GM18873 (cell line): ENCODE results near the gene TSHZ2.

ENCODE experiments used
- ATAC-seq: cut with Tn5 transposase; IDR thresholded peaks from one replicate; pipeline ENCODE4 v1.9.1; 2021; ENCODE audit warnings: mild to moderate bottlenecking, moderate library complexity, moderate number of reproducible peaks; ENCODE audit not compliant: unreplicated experiment, low FRiP score

Gene TSHZ2

DNA sequence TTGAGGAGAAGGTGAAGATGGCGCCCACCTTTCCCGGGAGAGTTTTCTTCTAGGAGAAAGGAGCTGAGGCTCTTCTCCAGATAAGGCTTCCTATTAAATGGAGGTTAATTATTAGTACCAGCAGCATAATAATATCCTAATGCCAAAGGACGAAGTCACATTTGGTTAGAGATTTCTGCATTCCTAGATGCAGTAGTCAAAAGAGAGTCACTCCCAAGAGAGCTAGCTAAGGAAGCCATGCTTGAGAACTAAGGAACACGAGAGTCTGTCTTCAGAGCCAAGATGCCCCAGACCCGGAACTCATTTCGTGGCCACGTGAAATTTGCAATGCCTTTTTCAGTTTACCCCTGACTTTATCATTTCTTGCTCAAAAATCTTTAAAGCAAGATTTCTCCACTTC, 132.7 kb downstream of the TSHZ2 start:
- ATAC-seq, result no peak

DNA sequence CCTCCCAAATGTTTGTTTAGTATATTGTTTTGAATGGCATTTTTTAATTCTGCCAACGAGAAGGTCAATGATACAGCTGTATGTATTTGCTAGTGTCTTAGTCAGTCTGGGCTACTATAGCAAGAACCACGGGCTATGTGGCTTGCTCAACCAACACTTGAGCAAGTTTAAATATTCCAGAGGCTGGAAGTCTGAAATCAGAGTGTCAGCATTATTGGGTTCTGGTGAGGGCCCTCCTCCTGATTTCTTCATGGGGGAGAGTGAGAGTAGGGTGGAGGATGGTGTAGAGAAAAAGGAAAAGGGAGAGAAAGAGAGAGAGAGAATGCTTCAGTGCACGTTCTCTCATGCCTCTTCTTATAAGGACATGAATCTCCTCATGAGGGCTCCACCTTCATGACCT, 144.6 kb downstream of the TSHZ2 start:
- ATAC-seq, result no peak

GRCh38 chr20:53122853-53123252, 150.7 kb downstream of the TSHZ2 start:
- ATAC-seq, result no peak

GRCh38 chr20:53124075-53124551, 152.0 kb downstream of the TSHZ2 start:
- ATAC-seq, result no peak

GRCh38 chr20:53124803-53125202, 152.6 kb downstream of the TSHZ2 start:
- no peak for ATAC-seq

- no peak for ATAC-seq
Observed at GRCh38 chr20:53126185-53126584, 154.0 kb downstream of the TSHZ2 start.

- no peak for ATAC-seq
Observed at GRCh38 chr20:53127027-53127426, 154.9 kb downstream of the TSHZ2 start.

GRCh38 chr20:53128004-53128403, 155.8 kb downstream of the TSHZ2 start:
- no peak for ATAC-seq

DNA sequence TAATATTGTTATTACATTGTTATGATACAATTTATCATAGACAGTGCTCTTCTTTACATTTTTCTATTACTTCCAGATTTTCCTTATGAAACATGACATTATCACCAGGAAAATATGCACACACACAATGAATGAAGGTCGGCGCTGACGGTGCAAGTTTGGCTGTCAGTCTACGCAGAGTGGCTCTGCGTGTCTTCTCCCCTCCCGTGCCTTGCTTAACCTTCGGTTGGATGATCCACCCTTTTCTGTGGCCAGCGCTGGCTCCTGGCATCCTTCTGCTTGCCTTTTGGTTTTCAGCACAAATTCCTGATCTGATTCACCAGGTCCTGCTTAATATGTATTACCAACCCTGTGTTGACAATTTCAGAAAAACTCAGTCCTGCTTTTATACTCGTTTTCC, 157.4 kb downstream of the TSHZ2 start:
- no peak for ATAC-seq

DNA sequence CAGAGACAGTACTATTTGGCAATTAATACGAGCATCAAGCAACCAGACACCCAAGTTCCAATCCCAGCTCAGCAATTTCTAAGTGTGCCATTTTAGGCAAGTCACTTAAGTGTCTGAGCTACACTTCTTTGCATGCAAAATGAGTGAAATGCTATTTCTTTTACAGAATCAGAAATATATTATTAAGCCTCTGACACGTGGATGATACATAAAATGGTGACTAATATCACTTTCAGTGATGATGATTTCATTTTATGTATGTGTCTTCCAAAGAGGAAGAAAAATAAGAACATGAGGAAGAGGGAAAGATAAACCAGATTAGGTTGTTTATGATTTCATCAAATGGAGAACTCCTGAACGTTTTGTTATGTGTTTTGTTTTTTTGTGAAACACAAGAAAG, 158.6 kb downstream of the TSHZ2 start:
- no peak for ATAC-seq

GRCh38 chr20:53133125-53133524, 161.0 kb downstream of the TSHZ2 start:
- ATAC-seq, result no peak

DNA sequence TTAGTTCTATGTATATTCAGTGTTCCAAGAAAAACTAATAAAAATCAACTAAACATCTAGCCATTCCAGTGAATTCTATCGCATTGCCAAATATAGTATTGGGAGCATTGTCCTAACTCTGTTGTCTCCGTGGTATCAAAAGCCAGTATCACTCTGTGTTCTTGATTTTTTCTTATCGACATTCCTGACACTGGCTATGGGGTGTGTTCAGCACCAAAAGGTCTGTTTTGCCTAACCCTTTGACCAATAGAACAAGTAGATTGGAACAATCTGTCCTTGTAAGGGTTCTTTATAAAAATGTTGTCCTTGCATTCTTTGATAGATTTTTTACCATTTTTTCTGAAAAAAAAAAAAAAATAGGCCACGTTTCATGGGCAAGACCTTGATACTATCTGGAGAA, 161.5 kb downstream of the TSHZ2 start:
- no peak for ATAC-seq

DNA sequence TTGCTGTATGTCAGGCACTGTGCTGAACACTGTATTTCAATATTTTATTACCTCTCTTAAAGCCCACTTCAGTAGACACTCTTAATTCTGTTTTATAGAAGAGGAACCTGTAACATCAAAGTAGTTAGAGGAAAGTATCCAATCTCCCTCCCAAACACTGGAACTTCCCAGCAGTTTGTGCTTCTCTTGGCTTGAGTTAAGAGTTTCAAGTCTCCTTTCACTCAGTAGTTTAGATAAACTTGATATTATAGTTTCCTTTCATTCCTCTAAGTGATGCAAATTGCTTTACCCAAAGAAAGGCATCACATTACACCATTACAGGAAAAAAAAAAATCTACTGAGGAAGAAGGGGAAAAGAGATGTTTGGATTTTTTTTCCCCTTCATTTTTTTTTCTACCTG, 164.3 kb downstream of the TSHZ2 start:
- ATAC-seq, result no peak

DNA sequence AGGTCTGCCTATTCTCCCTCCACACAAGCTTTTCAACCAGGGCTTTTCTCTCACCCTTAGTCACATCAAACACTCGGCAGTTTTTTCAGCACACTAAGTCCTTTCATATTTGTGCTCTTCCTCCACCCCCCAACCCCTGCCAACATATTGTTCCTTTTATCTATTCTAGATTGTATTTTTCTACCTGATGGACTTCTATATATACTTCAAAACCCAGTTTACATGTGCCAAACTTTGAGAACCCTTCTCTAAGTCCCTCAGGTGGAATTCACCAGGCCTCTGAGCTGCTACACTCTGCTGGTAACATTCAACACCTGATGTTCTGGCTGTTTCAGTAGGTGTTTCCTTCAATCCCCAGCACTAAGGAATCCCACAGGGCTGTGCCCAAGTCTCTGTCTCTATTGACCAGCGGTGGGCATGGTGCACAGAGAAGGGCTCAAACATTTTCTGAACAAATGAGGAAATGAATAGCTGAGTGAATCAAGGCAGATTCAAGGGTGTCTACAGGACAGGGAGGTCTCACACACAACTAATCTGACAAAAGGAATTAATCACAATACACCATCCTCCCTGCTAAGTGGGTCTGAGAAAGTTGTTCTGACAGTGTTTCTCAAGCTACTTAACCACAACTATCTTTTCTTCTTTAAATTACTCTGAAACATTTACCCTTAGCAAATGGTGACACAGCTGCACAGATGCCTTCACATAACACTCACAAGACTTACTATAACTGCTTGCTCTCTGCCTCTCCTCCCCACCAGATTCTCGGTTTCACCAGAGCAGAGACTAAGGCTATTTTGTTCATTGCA, 166.5 kb downstream of the TSHZ2 start:
- ATAC-seq, result peak; percentile 97

GRCh38 chr20:53141201-53142050, 169.3 kb downstream of the TSHZ2 start:
- ATAC-seq, result no peak

DNA sequence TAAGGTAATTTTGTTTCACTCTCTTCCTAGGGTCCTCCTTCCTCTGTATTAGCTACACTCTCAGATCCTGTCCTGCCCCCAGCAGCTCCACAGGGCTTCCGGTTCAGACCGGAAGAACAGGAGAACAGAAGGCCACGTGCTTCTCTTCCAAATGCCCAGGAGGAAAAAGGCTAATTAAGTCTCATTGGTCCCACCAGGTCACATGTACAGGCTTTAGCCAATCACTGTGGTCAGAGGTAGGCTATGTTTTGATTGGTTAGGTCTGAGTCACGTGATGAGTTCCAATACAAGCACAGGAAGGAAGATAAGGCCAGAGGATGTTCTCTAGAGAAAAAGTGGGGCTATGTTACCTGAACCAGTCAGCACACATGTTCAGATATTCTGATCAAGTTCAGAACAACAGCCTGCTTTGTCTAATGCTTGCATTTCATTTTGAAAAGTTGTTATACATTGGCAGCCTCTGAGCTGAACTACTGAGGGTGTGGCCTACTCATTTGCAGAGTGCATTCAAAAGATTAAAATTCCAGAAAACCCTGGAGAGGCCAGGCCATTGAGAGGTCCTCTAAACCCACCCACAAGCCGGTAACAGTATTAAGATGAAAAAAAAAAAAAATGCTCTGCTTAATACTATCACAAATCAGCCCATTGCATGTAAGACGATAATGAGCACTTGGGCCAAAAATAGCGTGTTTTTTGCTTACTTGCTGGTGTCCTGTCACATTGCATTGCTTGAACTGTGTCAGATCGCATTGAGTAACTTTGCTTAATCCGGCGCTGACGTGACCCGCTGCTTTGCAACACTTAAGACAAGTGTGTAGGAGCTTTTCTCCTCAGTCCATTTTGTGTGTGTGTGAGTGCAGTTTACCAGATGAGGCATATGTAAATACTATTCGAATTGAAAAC, 170.3 kb downstream of the TSHZ2 start:
- no peak for ATAC-seq

- no peak for ATAC-seq
Observed at GRCh38 chr20:53146201-53146891, 174.2 kb downstream of the TSHZ2 start.

DNA sequence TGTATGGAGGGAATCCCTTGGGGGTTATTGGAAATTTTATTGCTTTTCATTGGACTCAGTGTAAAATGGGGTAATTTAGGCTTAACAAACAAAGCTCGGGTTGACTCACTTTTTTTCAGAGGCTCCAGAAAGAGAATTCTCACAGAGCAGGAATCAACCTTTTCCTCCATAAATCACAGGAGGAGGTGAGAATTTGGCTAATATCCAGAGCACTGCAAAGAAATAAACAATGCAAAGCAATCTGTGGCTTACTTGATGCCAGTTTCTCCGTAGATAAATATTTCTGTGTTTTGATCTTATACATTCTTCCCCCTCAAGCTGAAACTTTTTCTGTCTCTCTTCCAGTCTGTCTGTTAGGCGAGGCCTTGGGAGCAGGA, 176.6 kb downstream of the TSHZ2 start:
- ATAC-seq, result no peak

DNA sequence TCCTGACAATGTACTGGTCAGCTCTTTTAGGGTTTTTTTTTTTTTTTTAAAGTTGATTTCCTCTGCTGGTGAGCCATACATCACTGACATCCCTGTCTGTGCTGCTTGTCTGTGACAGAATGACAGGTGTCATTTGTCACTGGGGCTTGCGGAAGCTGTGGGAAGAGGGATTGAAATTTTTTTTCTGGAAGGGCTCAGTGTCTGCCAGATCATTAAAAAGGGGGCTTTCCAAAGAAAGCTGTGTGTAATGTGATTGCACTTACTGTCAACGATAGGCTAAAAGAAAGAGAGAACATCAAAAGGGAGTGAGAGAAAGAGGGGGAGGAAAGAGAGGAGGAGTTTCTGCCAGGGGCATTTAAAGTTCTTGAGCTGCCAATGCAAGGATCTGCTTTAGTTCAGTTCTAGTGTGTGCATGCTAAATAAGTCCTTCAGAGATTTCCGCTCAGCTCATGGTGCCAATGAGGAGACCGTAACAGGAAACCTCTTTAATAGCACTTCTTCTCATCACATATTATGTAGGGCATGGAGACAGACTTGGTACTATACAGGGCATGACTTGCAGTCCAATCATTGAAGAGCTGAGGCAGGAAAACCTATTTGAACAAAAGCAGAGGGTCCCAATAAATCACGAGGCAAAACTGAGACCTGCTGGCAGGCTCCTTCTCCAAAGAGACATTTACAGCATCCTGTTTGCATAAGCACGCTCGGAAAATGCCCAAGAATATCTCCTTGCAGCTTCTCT, 177.2 kb downstream of the TSHZ2 start:
- no peak for ATAC-seq

DNA sequence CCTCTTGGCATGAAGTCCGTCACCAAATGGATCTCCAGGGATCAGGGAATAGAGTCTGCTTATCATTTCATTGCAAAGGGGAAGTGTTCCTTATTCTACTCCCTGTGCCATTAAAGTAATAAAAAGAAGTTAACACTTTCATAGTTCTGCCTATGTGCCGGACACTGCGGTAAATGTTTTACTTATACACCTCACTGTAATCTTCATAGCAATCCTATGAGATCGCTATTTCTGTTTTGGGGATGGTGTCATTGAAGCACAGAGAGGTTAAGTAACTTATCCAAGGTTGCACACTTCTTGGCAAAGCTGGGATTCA, 177.7 kb downstream of the TSHZ2 start:
- no peak for ATAC-seq
